GM19193 (cell line): ENCODE results near the gene MRNIP.

ENCODE experiments used
- POLR2A ChIP-seq: IDR thresholded peaks from 4 replicates; pipeline ENCODE4 v1.6.1; 2011; ENCODE audit not compliant: insufficient read depth, insufficient read length; ENCODE audit errors: extremely low read depth

MRNIP gene

GRCh38 chr5:179867476-179867875, 8.9 kb upstream of the MRNIP start:
- no peak for TF ChIP-seq POLR2A

GRCh38 chr5:179867079-179867465, 8.5 kb upstream of the MRNIP start:
- no peak for TF ChIP-seq POLR2A

- no peak for TF ChIP-seq POLR2A
Observed at GRCh38 chr5:179866241-179867078, 7.8 kb upstream of the MRNIP start.

GRCh38 chr5:179865491-179866240, 7.0 kb upstream of the MRNIP start:
- TF ChIP-seq POLR2A: no peak

- TF ChIP-seq POLR2A: no peak
Observed at GRCh38 chr5:179864686-179865085, 6.1 kb upstream of the MRNIP start.

GRCh38 chr5:179863449-179864085, 5.0 kb upstream of the MRNIP start:
- TF ChIP-seq POLR2A: no peak

GRCh38 chr5:179862891-179863290, 4.3 kb upstream of the MRNIP start:
- TF ChIP-seq POLR2A: no peak

GRCh38 chr5:179862296-179862695, 3.7 kb upstream of the MRNIP start:
- no peak for TF ChIP-seq POLR2A

- no peak for TF ChIP-seq POLR2A
Observed at GRCh38 chr5:179860301-179860700, 1.7 kb upstream of the MRNIP start.

- no peak for TF ChIP-seq POLR2A
Observed at GRCh38 chr5:179858241-179858585, 404 bp downstream of the MRNIP start.

GRCh38 chr5:179854356-179854755, 4.3 kb downstream of the MRNIP start:
- TF ChIP-seq POLR2A: no peak

- no peak for TF ChIP-seq POLR2A
Observed at GRCh38 chr5:179852993-179853547, 5.5 kb downstream of the MRNIP start.

GRCh38 chr5:179841621-179842020, 17.0 kb downstream of the MRNIP start:
- TF ChIP-seq POLR2A: no peak

- no peak for TF ChIP-seq POLR2A
Observed at GRCh38 chr5:179840766-179841165, 17.9 kb downstream of the MRNIP start.

GRCh38 chr5:179840321-179840720, 18.3 kb downstream of the MRNIP start:
- no peak for TF ChIP-seq POLR2A
